DOHH2 (cell line): ENCODE results near the gene CD320.

Source experiments
- EZH2phosphoT487 ChIP-seq: fragments of 200-600 bp; sonication (generic); IDR thresholded peaks from 2 replicates; pipeline ENCODE4 v1.6.1; 2017; ENCODE audit warnings: borderline replicate concordance, mild to moderate bottlenecking, antibody characterized with exemption, low read length, moderate library complexity, mixed read lengths
- TF ChIP-seq, protein P1 (sequence below): fragments of 200-600 bp; sonication (generic); IDR thresholded peaks from one replicate; pipeline ENCODE4 v1.5.1; 2014; ENCODE audit warnings: antibody characterized with exemption, mild to moderate bottlenecking, low read depth, low read length; ENCODE audit not compliant: poor library complexity, severe bottlenecking

DNA sequence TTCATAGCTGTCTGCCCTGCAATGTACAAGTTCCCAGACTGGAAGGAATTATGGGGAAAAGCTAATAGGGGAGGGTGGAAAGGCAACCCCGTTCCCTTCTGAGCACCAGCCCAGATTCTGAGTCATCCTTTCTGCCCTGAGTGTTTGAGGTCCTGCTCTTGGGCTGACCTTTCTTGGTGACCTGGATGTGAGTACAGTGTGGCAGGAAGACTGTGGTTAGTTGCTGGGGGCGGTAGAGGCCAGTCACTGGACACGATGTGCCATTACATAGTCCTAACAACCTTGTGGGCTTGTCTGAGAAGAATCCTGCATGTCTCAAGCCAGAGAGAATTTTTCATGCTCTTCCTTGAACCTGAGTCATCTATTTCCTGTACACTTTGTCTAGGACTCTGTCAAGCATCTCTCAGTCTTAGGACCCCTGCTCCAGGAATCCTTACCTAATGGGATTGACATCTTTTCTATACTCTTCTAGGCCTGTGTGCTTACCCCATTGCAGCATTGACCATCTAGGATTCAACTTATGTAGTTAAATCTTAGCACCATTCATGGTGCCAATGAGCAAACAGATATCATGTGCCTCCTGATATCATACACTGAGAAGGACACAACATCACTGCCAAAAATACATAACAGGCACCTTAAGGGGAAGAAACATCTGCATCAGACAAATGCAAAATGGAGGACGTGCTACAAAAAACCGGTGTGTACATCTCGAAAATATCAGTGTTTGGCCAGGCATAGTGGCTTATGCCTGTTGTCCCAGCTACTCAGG, 47.7 kb upstream of the CD320 start:
- TF ChIP-seq, protein P1, sequence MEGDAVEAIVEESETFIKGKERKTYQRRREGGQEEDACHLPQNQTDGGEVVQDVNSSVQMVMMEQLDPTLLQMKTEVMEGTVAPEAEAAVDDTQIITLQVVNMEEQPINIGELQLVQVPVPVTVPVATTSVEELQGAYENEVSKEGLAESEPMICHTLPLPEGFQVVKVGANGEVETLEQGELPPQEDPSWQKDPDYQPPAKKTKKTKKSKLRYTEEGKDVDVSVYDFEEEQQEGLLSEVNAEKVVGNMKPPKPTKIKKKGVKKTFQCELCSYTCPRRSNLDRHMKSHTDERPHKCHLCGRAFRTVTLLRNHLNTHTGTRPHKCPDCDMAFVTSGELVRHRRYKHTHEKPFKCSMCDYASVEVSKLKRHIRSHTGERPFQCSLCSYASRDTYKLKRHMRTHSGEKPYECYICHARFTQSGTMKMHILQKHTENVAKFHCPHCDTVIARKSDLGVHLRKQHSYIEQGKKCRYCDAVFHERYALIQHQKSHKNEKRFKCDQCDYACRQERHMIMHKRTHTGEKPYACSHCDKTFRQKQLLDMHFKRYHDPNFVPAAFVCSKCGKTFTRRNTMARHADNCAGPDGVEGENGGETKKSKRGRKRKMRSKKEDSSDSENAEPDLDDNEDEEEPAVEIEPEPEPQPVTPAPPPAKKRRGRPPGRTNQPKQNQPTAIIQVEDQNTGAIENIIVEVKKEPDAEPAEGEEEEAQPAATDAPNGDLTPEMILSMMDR, result no peak
- no peak for TF ChIP-seq EZH2phosphoT487
